Esophagus muscularis mucosa (tissue), 4 donors: ENCODE data around the gene TBATA. TPM values are rescaled to one million over a fixed set of nuclear protein-coding genes. Genes with fewer than 3 reads are reported as not detected.

Experiments used
- DNase-seq: peaks from one replicate; pipeline ENCODE4 v3.0.0-alpha.2; 2017; ENCODE audit errors: extremely low spot score
- H3K27ac ChIP-seq, 4 donors: fragments of 200-600 bp; sonication (generic); replicated peaks in 1 of 4; 1 replicate in 3 of 4; 2 replicates in 1 of 4; pipeline ENCODE4 v1.5.1; 2016 to 2019; ENCODE audit warnings: mild to moderate bottlenecking in 1 of 4
- H3K27me3 ChIP-seq, 4 donors: fragments of 200-600 bp; sonication (generic); one replicate each; pipeline versions ENCODE4 v1.5.1 to v1.6.0; 2016 to 2019
- H3K36me3 ChIP-seq, 4 donors: fragments of 200-600 bp; sonication (generic); one replicate each; pipeline ENCODE4 v1.5.1; 2016 to 2019
- H3K4me1 ChIP-seq, 4 donors: fragments of 200-600 bp; sonication (generic); one replicate each; pipeline ENCODE4 v1.5.1; 2016 to 2019
- H3K4me3 ChIP-seq, 4 donors: fragments of 200-600 bp; sonication (generic); 1 replicate in 2 of 4; 2 replicates in 2 of 4; pipeline ENCODE4 v1.5.1; 2016 to 2019; ENCODE audit warnings: mild to moderate bottlenecking in 4 of 4, moderate library complexity in 1 of 4
- H3K9me3 ChIP-seq, 4 donors: fragments of 200-600 bp; sonication (generic); 1 replicate in 3 of 4; 2 replicates in 1 of 4; pipeline ENCODE4 v1.5.1; 2016 to 2019
- EP300 ChIP-seq: sonication (generic); formaldehyde crosslinking; IDR thresholded peaks from one replicate; pipeline ENCODE4 v1.6.1; 2017; ENCODE audit warnings: antibody characterized with exemption
- POLR2A ChIP-seq: fragments of 450-650 bp; IDR thresholded peaks from one replicate; pipeline ENCODE4 v1.6.1; 2017; ENCODE audit warnings: antibody characterized with exemption, moderate library complexity, mild to moderate bottlenecking, low read depth
- POLR2AphosphoS5 ChIP-seq, 2 donors: sonication (generic); formaldehyde crosslinking; IDR thresholded peaks; one replicate each; pipeline ENCODE4 v1.6.1; 2017; ENCODE audit warnings: antibody characterized with exemption in 2 of 2
- WGBS: methylation state at CpG from one replicate; pipeline ENCODE4 v1.1.5; 2018; 5-methylcytosine and 5-hydroxymethylcytosine counted together
- intact Hi-C: fragments of 100-400 bp; cut with DNase I; formaldehyde crosslinking; loops from one replicate; pipeline ENCODE4 v1.15.1; 2023
- total RNA-seq, 4 donors: library from RNA; depleted of rRNA; stranded (reverse); fragments of >200 nt; gene quantifications; one replicate each; pipeline versions ENCODE4 v1.1.0 to v1.2.1, GENCODE V29; 2016
- TF ChIP-seq, protein P1 (sequence below), 3 experiments: fragments of 200-600 bp in 2 of 3; fragments of 450-650 bp in 1 of 3; sonication (generic) in 2 of 3; IDR thresholded peaks; one replicate each; pipeline ENCODE4 v1.5.1; 2017 to 2019; ENCODE audit warnings: antibody characterized with exemption in 3 of 3, mild to moderate bottlenecking in 2 of 3, moderate library complexity in 1 of 3

Gene TBATA
- total RNA-seq, 4 donors from 2014 or later, result not detected

DNA sequence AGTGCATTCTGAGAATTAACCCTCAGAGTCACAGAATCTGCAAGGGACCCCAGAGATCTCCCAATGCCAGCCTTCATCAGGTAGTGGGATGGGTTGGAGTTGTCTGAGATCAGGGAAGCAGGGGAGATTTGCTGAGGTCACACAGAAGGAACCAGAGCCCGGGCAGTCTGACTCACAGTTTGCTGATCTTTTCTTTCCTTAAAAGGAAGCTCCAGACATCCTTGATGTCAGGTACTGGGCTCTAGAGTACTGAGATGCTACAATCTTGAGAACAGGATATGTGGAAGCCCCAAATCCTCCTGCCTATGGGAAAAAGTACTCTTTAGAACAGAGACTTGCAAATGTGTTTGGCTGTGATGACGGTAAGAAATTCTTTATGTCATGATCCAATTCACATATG is 706 bp downstream of the TBATA start:
- no peaks in the 10 kb centered on the region for H3K27me3 ChIP-seq
- H3K4me3 ChIP-seq, result no peak overlapping the region
- WGBS, result 66% methylated on average over 2 of the region's 2 CpGs
- no peaks in the 10 kb centered on the region for H3K4me1 ChIP-seq
- intact Hi-C loops, result no loop called here
- no peak overlapping the region for H3K27ac ChIP-seq
- no peak for DNase-seq
- H3K9me3 ChIP-seq, result no peaks in the 10 kb centered on the region
- H3K36me3 ChIP-seq, result no peaks in the 10 kb centered on the region
- no peak for TF ChIP-seq POLR2AphosphoS5 (IDR thresholded peaks at IDR 0.05)
- no peak for TF ChIP-seq EP300

DNA sequence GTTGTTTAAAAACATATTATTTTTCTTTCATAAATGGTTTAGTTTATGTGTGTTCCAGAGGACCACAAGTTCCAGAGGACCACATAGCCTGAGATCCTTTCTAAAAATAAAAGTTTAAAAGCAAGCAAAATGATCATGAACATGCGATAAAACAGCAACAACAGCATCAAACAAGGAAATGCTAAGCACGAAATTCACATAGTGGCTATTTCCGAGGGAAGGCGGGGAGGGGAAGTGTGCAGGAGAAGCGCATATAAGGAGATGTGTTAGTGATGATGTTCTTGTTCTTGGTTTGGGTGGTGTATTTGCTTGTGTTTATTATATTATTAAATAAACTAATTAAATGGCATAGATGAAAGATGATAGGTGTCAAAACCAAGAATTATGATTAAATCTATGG is 1.2 kb downstream of the TBATA start:
- no peak for TF ChIP-seq EP300
- TF ChIP-seq POLR2A, result no peak
- no peak for TF ChIP-seq POLR2AphosphoS5 (IDR thresholded peaks at IDR 0.05)
- TF ChIP-seq, protein P1, sequence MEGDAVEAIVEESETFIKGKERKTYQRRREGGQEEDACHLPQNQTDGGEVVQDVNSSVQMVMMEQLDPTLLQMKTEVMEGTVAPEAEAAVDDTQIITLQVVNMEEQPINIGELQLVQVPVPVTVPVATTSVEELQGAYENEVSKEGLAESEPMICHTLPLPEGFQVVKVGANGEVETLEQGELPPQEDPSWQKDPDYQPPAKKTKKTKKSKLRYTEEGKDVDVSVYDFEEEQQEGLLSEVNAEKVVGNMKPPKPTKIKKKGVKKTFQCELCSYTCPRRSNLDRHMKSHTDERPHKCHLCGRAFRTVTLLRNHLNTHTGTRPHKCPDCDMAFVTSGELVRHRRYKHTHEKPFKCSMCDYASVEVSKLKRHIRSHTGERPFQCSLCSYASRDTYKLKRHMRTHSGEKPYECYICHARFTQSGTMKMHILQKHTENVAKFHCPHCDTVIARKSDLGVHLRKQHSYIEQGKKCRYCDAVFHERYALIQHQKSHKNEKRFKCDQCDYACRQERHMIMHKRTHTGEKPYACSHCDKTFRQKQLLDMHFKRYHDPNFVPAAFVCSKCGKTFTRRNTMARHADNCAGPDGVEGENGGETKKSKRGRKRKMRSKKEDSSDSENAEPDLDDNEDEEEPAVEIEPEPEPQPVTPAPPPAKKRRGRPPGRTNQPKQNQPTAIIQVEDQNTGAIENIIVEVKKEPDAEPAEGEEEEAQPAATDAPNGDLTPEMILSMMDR (IDR thresholded peaks at IDR 0.05), result no peak
- 74% methylated on average over 5 of the region's 5 CpGs for WGBS
- Histone ChIP-seq H3K9me3 (no peaks in the 10 kb centered on the region), H3K4me1 (no peaks in the 10 kb centered on the region), H3K27ac (no peak overlapping the region), H3K4me3 (no peak overlapping the region), H3K27me3 (no peaks in the 10 kb centered on the region), H3K36me3 (no peaks in the 10 kb centered on the region)
- no peak for DNase-seq
- intact Hi-C loops, result no loop called here

DNA sequence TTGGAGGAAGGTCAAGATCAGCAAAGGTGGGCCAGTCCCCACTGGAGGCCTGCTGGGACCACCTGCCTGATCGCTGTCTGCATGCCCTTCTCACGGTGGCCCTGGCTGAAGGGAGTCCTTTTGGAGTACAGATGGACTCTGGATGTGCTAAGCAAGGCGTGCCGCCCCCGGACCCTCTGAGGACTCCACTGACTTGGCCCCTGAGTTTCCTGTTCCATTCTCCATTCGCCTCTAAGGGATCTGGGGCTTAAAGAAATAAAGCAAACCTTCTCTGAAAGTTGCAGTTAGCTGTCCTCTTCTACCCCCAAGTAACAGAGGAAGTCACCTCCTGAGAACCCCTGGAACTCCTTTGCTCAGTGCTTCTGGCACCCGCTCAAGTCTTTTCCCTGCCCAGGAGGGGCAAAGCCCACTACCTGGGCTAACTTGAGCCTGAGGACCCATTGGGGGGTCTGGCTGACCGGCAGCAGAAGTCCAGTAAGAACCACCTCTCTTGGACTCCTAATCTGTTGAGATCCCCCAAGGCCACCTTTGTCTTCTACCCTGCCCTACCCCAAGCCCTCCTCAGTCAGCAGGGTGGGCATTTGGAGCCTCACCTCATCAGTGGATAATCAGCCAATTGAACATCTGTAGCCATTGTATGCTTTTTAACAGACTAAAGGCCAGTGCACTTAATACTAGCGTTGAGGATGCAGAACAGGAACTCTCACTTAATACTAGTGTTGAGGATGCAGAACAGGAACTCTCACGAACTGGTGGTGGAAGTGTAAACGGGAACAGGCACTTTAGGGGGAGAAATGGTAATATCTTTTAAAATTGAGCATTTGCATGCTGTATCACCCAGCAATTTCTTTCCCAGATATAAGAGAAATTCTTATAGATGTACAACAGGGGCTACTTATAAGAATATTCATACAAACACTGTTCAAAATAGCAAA is 2.2 kb downstream of the TBATA start:
- no peaks in the 10 kb centered on the region for H3K27me3 ChIP-seq
- no peak for TF ChIP-seq EP300
- no peak for TF ChIP-seq POLR2AphosphoS5 (IDR thresholded peaks at IDR 0.05)
- TF ChIP-seq POLR2A, result no peak
- TF ChIP-seq, protein P1 (IDR thresholded peaks at IDR 0.05), result no peak
- no peaks in the 10 kb centered on the region for H3K9me3 ChIP-seq
- H3K4me3 ChIP-seq, result no peak overlapping the region
- no peaks in the 10 kb centered on the region for H3K36me3 ChIP-seq
- intact Hi-C loops, result no loop called here
- H3K27ac ChIP-seq, result no peak overlapping the region
- H3K4me1 ChIP-seq, result no peaks in the 10 kb centered on the region
- DNase-seq, result no peak
- 82% methylated on average over 11 of the region's 11 CpGs for WGBS

DNA sequence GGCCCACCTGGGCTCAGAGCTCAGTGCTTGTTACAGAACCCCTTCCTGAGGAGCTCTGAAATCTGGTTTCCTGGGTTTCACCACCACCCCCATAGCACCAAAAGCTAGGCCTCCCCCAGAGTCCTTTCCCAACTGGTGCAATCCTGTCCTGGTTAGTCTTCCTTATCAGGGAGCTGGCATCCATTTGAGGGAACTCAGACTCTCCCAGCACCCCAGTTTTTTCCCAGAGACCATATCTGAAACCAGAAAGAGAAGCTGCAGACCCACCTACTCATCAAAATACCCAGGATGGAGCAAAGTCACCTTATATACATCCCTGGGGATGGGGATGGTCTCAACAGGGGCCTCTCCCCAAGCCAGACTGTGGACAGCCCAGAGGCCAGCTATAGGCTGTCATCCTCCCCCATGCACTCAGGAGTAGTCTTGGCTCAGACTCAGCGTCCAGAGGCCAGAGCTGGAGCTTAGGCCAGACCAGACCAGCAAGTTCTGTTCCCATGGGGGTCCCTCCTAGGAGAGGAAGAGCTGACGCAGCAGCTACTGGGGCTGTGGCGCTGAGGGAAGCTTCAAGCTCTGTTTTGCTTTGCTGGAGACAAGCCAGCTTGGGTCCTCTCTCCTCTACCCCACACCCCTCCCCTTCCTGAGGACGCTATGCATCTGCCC is 3.0 kb downstream of the TBATA start:
- WGBS, result 88% methylated on average over 3 of the region's 4 CpGs
- Histone ChIP-seq H3K4me3 (no peak overlapping the region), H3K4me1 (no peaks in the 10 kb centered on the region), H3K9me3 (no peaks in the 10 kb centered on the region), H3K36me3 (no peaks in the 10 kb centered on the region), H3K27ac (no peak overlapping the region), H3K27me3 (no peaks in the 10 kb centered on the region)
- no peak for TF ChIP-seq POLR2AphosphoS5 (IDR thresholded peaks at IDR 0.05)
- no peak for TF ChIP-seq POLR2A
- no peak for TF ChIP-seq EP300
- TF ChIP-seq, protein P1 (IDR thresholded peaks at IDR 0.05), result no peak
- no peak for DNase-seq
- intact Hi-C loops, result no loop called here

DNA sequence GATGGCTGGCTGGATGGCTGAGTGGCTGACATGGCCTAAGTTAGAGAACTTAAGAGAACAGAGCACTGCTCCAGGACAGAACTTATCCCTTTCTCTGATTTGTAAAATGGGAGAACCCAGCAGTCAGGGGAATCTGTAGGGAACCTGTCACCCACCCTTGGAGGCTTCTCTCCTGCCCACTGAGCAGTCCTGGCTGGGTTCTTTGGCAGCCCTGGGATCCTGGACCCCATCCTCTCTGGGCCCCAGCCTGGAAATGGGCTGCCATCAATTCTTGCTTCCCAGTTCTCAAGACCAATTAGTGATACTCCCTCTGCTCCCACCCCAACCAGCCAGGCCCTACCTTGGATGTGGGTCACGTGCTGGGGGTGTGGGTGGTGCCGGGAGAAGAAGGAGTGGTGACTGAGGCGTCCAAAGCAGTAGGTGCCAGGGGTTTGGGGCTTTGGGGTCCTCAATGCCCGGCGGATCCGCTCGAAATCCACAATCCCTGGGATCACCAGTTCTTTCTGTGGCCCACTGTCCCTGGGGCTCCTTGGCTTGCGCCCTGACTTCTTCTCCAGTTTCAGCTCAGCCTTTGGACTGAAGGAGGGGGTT is 3.6 kb downstream of the TBATA start:
- DNase-seq, result no peak
- H3K4me1 ChIP-seq, result no peaks in the 10 kb centered on the region
- WGBS, result 83% methylated on average over 3 of the region's 8 CpGs
- TF ChIP-seq EP300 (no peak), POLR2AphosphoS5 (IDR thresholded peaks at IDR 0.05) (no peak), POLR2A (no peak)
- TF ChIP-seq, protein P1 (IDR thresholded peaks at IDR 0.05), result no peak
- no peaks in the 10 kb centered on the region for H3K9me3 ChIP-seq
- H3K36me3 ChIP-seq, result no peaks in the 10 kb centered on the region
- H3K27me3 ChIP-seq, result no peaks in the 10 kb centered on the region
- no peak overlapping the region for H3K27ac ChIP-seq
- H3K4me3 ChIP-seq, result no peak overlapping the region
- intact Hi-C loops, result no loop called here
